K562 (cell line): ENCODE results near the gene C9. TPM values are rescaled to one million over a fixed set of nuclear protein-coding genes. Genes with fewer than 3 reads are reported as not detected.

ENCODE experiments used
- ATAC-seq: fragments of 200-7000 bp; cut with Tn5 transposase; 3 replicates; pipeline ENCODE4 v1.9.1; 2020; ENCODE audit warnings: moderate library complexity
- BruUV-seq: library from RNA; stranded (reverse); fragments of 400-500 nt; replicated peaks from 2 replicates; lab custom pipeline; 2021; lab: Mats Ljungman, UMichigan
- CTCF ChIA-PET: fragments of 300-600 bp; formaldehyde crosslinking; extraction: SDS; loops from one replicate; lab custom pipeline; 2021; ENCODE audit warnings: low intra/inter-chr PET ratio; lab: Yijun Ruan, JAX
- POLR2A ChIA-PET: fragments of 300-600, 350-650 bp; sonication (Branson Sonifier 250); formaldehyde crosslinking; extraction: SDS; loops from one replicate; lab custom pipeline; 2021; ENCODE audit warnings: antibody characterized with exemption, inconsistent platforms; lab: Yijun Ruan, JAX
- DNase-seq, 4 experiments: peaks; one replicate each; pipeline versions ENCODE4 v3.0.0 to v3.0.0-alpha.2; 2011 to 2018; ENCODE audit warnings: low spot score in 3 of 4, mixed read lengths in 3 of 4; ENCODE audit errors: extremely low read depth in 1 of 4
- FAIRE-seq: peaks from 2 replicates; lab custom pipeline; 2011; peaks lifted over from hg19 to GRCh38; lab: Jason Lieb, UNC
- H2AFZ ChIP-seq: 2 replicates; pipeline ENCODE4 v1.6.0; 2011; ENCODE audit warnings: low read depth, low read length, control low read depth, inconsistent platforms
- H3K27ac ChIP-seq: fragments of 200-600 bp; 3 replicates; pipeline ENCODE4 v1.8.0; 2011; ENCODE audit warnings: low read depth, mild to moderate bottlenecking, control low read depth, inconsistent platforms, low read length, moderate library complexity, mixed read lengths; ENCODE audit errors: extremely low read depth
- H3K27me3 ChIP-seq, 2 experiments: fragments of 300-600 bp in 1 of 2; 2 replicates in 1 of 2; 3 replicates in 1 of 2; pipeline versions ENCODE4 v1.6.0 to v1.8.0; 2011; ENCODE audit warnings: inconsistent platforms in 2 of 2, low read length in 2 of 2, mild to moderate bottlenecking in 1 of 2, mixed read lengths in 1 of 2, moderate library complexity in 1 of 2; ENCODE audit not compliant: control insufficient read depth in 2 of 2, insufficient read depth in 2 of 2
- H3K36me3 ChIP-seq: fragments of 300-600 bp; 3 replicates; pipeline ENCODE4 v1.8.0; 2011; ENCODE audit warnings: mild to moderate bottlenecking, low read length, inconsistent platforms; ENCODE audit not compliant: control insufficient read depth, insufficient read depth
- H3K4me1 ChIP-seq, 2 experiments: fragments of 200-600 bp in 1 of 2; replicated peaks in 1 of 2; 2 replicates in 1 of 2; 3 replicates in 1 of 2; pipeline versions ENCODE4 v1.5.1 to v1.8.0; 2011; ENCODE audit warnings: inconsistent platforms in 2 of 2, low read length in 2 of 2, mild to moderate bottlenecking in 1 of 2, mixed read lengths in 1 of 2, moderate library complexity in 1 of 2; ENCODE audit not compliant: control insufficient read depth in 2 of 2, insufficient read depth in 2 of 2
- H3K4me2 ChIP-seq: 2 replicates; pipeline ENCODE4 v1.6.1; 2011; ENCODE audit warnings: low read length, control low read depth, inconsistent platforms, mixed read lengths; ENCODE audit not compliant: insufficient read depth
- H3K4me3 ChIP-seq: fragments of 200-600 bp; sonication (generic), shearing (Covaris generic); 2 replicates; pipeline ENCODE4 v1.5.1; 2016; ENCODE audit warnings: control low read depth, inconsistent platforms
- H3K79me2 ChIP-seq: fragments of 200-600 bp; 3 replicates; pipeline ENCODE4 v1.8.0; 2011; ENCODE audit warnings: low read length, inconsistent platforms; ENCODE audit not compliant: control insufficient read depth, insufficient read depth
- H3K9ac ChIP-seq, 2 experiments: 2 replicates each; pipeline versions ENCODE4 v1.6.0 to v1.6.1; 2011; ENCODE audit warnings: low read depth in 2 of 2, low read length in 2 of 2, control low read depth in 1 of 2, inconsistent platforms in 1 of 2, mild to moderate bottlenecking in 1 of 2, mixed read lengths in 1 of 2; ENCODE audit not compliant: insufficient read depth in 1 of 2
- H3K9me1 ChIP-seq: one replicate; pipeline ENCODE4 v1.6.0; 2011; ENCODE audit warnings: inconsistent platforms, mild to moderate bottlenecking, low read length, moderate library complexity; ENCODE audit not compliant: control insufficient read depth, insufficient read depth
- H3K9me3 ChIP-seq: replicated peaks from 2 replicates; pipeline ENCODE4 v1.5.1; 2011; ENCODE audit warnings: low read depth, low read length, inconsistent platforms; ENCODE audit not compliant: control insufficient read depth, insufficient read depth
- H4K20me1 ChIP-seq: replicated peaks from 2 replicates; pipeline ENCODE4 v1.6.1; 2011; ENCODE audit warnings: low read length, inconsistent platforms, mixed read lengths; ENCODE audit not compliant: control insufficient read depth, insufficient read depth
- CREM ChIP-seq: IDR thresholded peaks from 2 replicates; pipeline ENCODE4 v1.6.1; 2014; ENCODE audit warnings: antibody characterized with exemption, low read depth
- ETV5 ChIP-seq: sonication (generic); formaldehyde crosslinking; IDR thresholded peaks from 2 replicates; pipeline ENCODE4 v1.4.0; 2020; ENCODE audit warnings: low read depth, mild to moderate bottlenecking, missing genetic modification reagents
- HDAC8 ChIP-seq: fragments of 450-650 bp; IDR thresholded peaks from 2 replicates; pipeline ENCODE4 v1.6.1; 2016; ENCODE audit warnings: mild to moderate bottlenecking, missing genetic modification characterization, moderate library complexity, missing compliant biosample characterization
- HDGF ChIP-seq: fragments of 450-650 bp; IDR thresholded peaks from 2 replicates; pipeline ENCODE4 v1.6.1; 2016
- PHF21A ChIP-seq: fragments of 450-650 bp; IDR thresholded peaks from 2 replicates; pipeline ENCODE4 v1.6.1; 2017; ENCODE audit warnings: low read depth, borderline replicate concordance
- POLR2A ChIP-seq: fragments of 450-650 bp; conservative IDR thresholded peaks from 2 replicates; pipeline ENCODE4 v1.6.1; 2016
- SMARCA5 ChIP-seq: fragments of 450-650 bp; IDR thresholded peaks from 2 replicates; pipeline ENCODE4 v1.6.1; 2016
- SNRNP70 ChIP-seq: fragments of 200-400 bp; formaldehyde crosslinking; optimal IDR thresholded peaks from 2 replicates; pipeline ENCODE3; 2017; ENCODE audit warnings: low read depth, low read length
- SREBF2 ChIP-seq: sonication (generic); formaldehyde crosslinking; IDR thresholded peaks from 2 replicates; pipeline ENCODE4 v1.4.0; 2020; ENCODE audit warnings: mild to moderate bottlenecking, missing genetic modification reagents
- TCF3 ChIP-seq: sonication (generic); formaldehyde crosslinking; IDR thresholded peaks from 2 replicates; pipeline ENCODE4 v1.4.0; 2020; ENCODE audit warnings: mild to moderate bottlenecking, missing genetic modification reagents
- ZNF830 ChIP-seq: fragments of 250-450 bp; sonication (Bioruptor Pico); IDR thresholded peaks from 2 replicates; pipeline ENCODE4 v1.5.0; 2021; ENCODE audit warnings: mild to moderate bottlenecking
- WGBS: fragments of 100-300 bp; shearing (Covaris generic); methylation state at CpG from one replicate; pipeline ENCODE4 v1.1.6; 2016; ENCODE audit warnings: low coverage, mixed read lengths; ENCODE audit not compliant: insufficient coverage; ENCODE audit errors: missing lambda C conversion rate; 5-methylcytosine and 5-hydroxymethylcytosine counted together
- in situ Hi-C: fragments of 300-500 bp; cut with MboI; formaldehyde crosslinking; loops from 4 replicates; pipeline ENCODE4 v1.15.0; 2018; ENCODE audit warnings: inconsistent platforms, mixed read lengths
- intact Hi-C: fragments of 100-400 bp; cut with micrococcal nuclease; formaldehyde crosslinking; loops from 2 replicates; pipeline ENCODE4 v1.14.2; 2022
- polyA plus RNA-seq, 8 experiments: library from polyadenylated mRNA; depleted of rRNA in 4 of 8; stranded (reverse) in 5 of 8; unstranded in 3 of 8; fragments of >200 nt; fragmentation: Nextera tagmentation in 2 of 8; fragmentation: Illumina TruSeq in 1 of 8; extraction: Ambion mirVana in 2 of 8; extraction: Trizol in 1 of 8; gene quantifications; 2 replicates each; pipeline versions ENCODE4 v1.2.1 to v1.2.3, GENCODE V29; 2011 to 2014; ENCODE audit warnings: inconsistent platforms in 1 of 8, missing spikeins in 1 of 8
- total RNA-seq, 7 experiments: library from RNA; depleted of rRNA in 6 of 7; stranded (reverse); fragments of >200 nt in 6 of 7; fragmentation: Illumina TruSeq in 2 of 7; extraction: Trizol in 2 of 7; gene quantifications; 2 replicates each; pipeline versions ENCODE4 v1.2.1 to v1.2.3, GENCODE V29; 2011 to 2021; ENCODE audit warnings: low replicate concordance in 1 of 7
- TF ChIP-seq, protein P1 (sequence below): fragments of 450-650 bp; IDR thresholded peaks from 2 replicates; pipeline ENCODE4 v1.6.1; 2016; ENCODE audit warnings: low read depth, mild to moderate bottlenecking, moderate library complexity
- TF ChIP-seq, protein P2 (sequence below): fragments of 450-650 bp; IDR thresholded peaks from 2 replicates; pipeline ENCODE4 v1.6.1; 2017; ENCODE audit warnings: antibody characterized with exemption
- TF ChIP-seq, protein P3 (sequence below): fragments of 250-450 bp; sonication (Bioruptor Pico); IDR thresholded peaks from 2 replicates; pipeline ENCODE4 v1.5.0; 2021; ENCODE audit warnings: mild to moderate bottlenecking, borderline replicate concordance

C9 gene
- total and polyA plus RNA-seq, 9 of the 15 experiments (the other 6 are each of a cell fraction or from before 2014, with no cell fraction given) = 0.08 to 0.38 TPM; not detected in 7

DNA sequence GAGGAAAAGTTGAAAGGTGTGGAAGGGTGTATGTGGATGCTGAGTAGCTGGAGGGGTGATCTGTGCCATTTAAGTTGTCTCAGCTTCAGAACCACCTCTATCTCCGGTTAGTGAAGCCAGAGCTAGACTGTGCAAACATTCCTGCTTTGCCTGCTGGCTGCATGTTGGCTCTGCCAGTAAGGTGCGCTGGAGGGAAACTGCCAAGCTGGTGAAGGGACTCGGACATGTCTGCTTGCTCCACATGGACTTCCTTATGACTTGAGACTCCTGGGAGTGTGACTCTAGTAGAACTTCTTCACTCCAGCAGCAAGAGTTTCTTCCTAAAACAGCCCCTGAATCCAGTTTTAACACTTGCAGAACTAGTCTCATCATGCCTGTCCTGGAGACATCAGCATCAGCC is 32.5 kb upstream of the C9 start:
- H3K27me3 ChIP-seq = no peaks in the 10 kb centered on the region
- no peak overlapping the region for H3K27ac ChIP-seq
- no peak overlapping the region for H2AFZ ChIP-seq
- H3K79me2 ChIP-seq = 0 out of 3 replicates have a peak, but pooled peaks cover 2% of the 10 kb centered on the region
- no peaks in the 10 kb centered on the region for H4K20me1 ChIP-seq
- in situ Hi-C loops (no loop called here), intact Hi-C loops (no loop called here)
- no peak for DNase-seq
- no peaks in the 10 kb centered on the region for H3K9me1 ChIP-seq
- no TSS peak for BruUV-seq
- H3K36me3 ChIP-seq = peaks cover 3% of the 10 kb centered on the region; the same call in 2 of the 3 replicates
- no peak overlapping the region for H3K4me2 ChIP-seq
- no peaks in the 10 kb centered on the region for H3K9me3 ChIP-seq
- peaks cover 4 to 34% of the 10 kb centered on the region in 2 experiments; a peak in 4 of 5 replicates for H3K4me1 ChIP-seq
- H3K9ac ChIP-seq = no peak overlapping the region
- ChIA-PET POLR2A (interaction anchor here (0.9 to 2.2 kb wide), 4 partner anchors 9 to 27 kb away, joined by 3 to 12 read pairs (median 4); partner anchors contain the start of gene DAB2), CTCF (no interaction called here)
- 77% methylated on average over 3 of the region's 3 CpGs for WGBS
- no peak for TF ChIP-seq SMARCA5
- TF ChIP-seq, protein P1, sequence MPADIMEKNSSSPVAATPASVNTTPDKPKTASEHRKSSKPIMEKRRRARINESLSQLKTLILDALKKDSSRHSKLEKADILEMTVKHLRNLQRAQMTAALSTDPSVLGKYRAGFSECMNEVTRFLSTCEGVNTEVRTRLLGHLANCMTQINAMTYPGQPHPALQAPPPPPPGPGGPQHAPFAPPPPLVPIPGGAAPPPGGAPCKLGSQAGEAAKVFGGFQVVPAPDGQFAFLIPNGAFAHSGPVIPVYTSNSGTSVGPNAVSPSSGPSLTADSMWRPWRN = no peak
- TF ChIP-seq TCF3 (CRISPR knock-in tag) = no peak
- TF ChIP-seq ZNF830 (CRISPR knock-in tag) = no peak
- no peak for TF ChIP-seq HDGF
- no peak for TF ChIP-seq SNRNP70
- TF ChIP-seq, protein P2, sequence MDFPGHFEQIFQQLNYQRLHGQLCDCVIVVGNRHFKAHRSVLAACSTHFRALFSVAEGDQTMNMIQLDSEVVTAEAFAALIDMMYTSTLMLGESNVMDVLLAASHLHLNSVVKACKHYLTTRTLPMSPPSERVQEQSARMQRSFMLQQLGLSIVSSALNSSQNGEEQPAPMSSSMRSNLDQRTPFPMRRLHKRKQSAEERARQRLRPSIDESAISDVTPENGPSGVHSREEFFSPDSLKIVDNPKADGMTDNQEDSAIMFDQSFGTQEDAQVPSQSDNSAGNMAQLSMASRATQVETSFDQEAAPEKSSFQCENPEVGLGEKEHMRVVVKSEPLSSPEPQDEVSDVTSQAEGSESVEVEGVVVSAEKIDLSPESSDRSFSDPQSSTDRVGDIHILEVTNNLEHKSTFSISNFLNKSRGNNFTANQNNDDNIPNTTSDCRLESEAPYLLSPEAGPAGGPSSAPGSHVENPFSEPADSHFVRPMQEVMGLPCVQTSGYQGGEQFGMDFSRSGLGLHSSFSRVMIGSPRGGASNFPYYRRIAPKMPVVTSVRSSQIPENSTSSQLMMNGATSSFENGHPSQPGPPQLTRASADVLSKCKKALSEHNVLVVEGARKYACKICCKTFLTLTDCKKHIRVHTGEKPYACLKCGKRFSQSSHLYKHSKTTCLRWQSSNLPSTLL = no peak
- no peak for TF ChIP-seq HDAC8 (tag)
- no peak for TF ChIP-seq PHF21A
- no peak for TF ChIP-seq POLR2A
- TF ChIP-seq SREBF2 (CRISPR knock-in tag) = no peak
- no peak for TF ChIP-seq CREM
- TF ChIP-seq ETV5 = no peak
- TF ChIP-seq, protein P3, sequence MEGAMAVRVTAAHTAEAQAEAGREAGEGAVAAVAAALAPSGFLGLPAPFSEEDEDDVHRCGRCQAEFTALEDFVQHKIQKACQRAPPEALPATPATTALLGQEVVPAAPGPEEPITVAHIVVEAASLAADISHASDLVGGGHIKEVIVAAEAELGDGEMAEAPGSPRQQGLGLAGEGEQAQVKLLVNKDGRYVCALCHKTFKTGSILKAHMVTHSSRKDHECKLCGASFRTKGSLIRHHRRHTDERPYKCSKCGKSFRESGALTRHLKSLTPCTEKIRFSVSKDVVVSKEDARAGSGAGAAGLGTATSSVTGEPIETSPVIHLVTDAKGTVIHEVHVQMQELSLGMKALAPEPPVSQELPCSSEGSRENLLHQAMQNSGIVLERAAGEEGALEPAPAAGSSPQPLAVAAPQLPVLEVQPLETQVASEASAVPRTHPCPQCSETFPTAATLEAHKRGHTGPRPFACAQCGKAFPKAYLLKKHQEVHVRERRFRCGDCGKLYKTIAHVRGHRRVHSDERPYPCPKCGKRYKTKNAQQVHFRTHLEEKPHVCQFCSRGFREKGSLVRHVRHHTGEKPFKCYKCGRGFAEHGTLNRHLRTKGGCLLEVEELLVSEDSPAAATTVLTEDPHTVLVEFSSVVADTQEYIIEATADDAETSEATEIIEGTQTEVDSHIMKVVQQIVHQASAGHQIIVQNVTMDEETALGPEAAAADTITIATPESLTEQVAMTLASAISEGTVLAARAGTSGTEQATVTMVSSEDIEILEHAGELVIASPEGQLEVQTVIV (CRISPR knock-in tag) = no peak
- no peak for ATAC-seq
- H3K4me3 ChIP-seq = no peak overlapping the region
- FAIRE-seq = no peak
